DND-41 (cell line): Measurements from ENCODE around the gene CPSF4.
"Not testable (repeated sequence)": the region's sequence is repeated elsewhere in the genome, so short reads cannot be mapped to it uniquely, and the experiment has no call there.

Experiments used
- ATAC-seq: fragments of 200-7000 bp; cut with Tn5 transposase; 3 replicates; pipeline ENCODE4 v1.9.1; 2021; ENCODE audit warnings: low read depth; ENCODE audit not compliant: insufficient read depth
- DNase-seq: peaks from one replicate; pipeline ENCODE4 v3.0.0-alpha.2; 2020
- H2AFZ ChIP-seq: 2 replicates; pipeline ENCODE4 v1.6.0; 2012; ENCODE audit warnings: low read depth, low read length
- H3K27ac ChIP-seq: 2 replicates; pipeline ENCODE4 v1.5.1; 2012; ENCODE audit warnings: low read length, inconsistent platforms
- H3K27me3 ChIP-seq: fragments of 200-600 bp; sonication (generic); 2 replicates; pipeline ENCODE4 v1.6.0; 2012; ENCODE audit warnings: low read length, mild to moderate bottlenecking, inconsistent platforms; ENCODE audit not compliant: insufficient read depth, poor library complexity
- H3K36me3 ChIP-seq: 2 replicates; pipeline ENCODE4 v1.5.1; 2012; ENCODE audit warnings: low read length, inconsistent platforms; ENCODE audit not compliant: insufficient read depth
- H3K4me1 ChIP-seq: 2 replicates; pipeline ENCODE4 v1.5.1; 2012; ENCODE audit warnings: mild to moderate bottlenecking, low read length; ENCODE audit not compliant: insufficient read depth
- H3K4me2 ChIP-seq: 2 replicates; pipeline ENCODE4 v1.6.0; 2012; ENCODE audit warnings: mild to moderate bottlenecking, moderate library complexity, low read length, inconsistent platforms; ENCODE audit not compliant: insufficient read depth
- H3K4me3 ChIP-seq, 2 experiments: fragments of 200-600 bp in 1 of 2; shearing (Covaris generic) in 1 of 2; 2 replicates each; pipeline ENCODE4 v1.5.1; 2012 to 2016; ENCODE audit warnings: inconsistent platforms in 2 of 2, low read length in 2 of 2, mild to moderate bottlenecking in 2 of 2, low read depth in 1 of 2, moderate library complexity in 1 of 2
- H3K79me2 ChIP-seq: 2 replicates; pipeline ENCODE4 v1.6.0; 2012; ENCODE audit warnings: low read length, inconsistent platforms; ENCODE audit not compliant: insufficient read depth
- H3K9ac ChIP-seq: 2 replicates; pipeline ENCODE4 v1.6.0; 2012; ENCODE audit warnings: low read depth, mild to moderate bottlenecking, inconsistent platforms, low read length, moderate library complexity
- H3K9me3 ChIP-seq: 2 replicates; pipeline ENCODE4 v1.5.1; 2012; ENCODE audit warnings: low read length, moderate library complexity, mild to moderate bottlenecking, inconsistent platforms; ENCODE audit not compliant: insufficient read depth, severe bottlenecking
- H4K20me1 ChIP-seq: 2 replicates; pipeline ENCODE4 v1.6.0; 2012; ENCODE audit warnings: low read length; ENCODE audit not compliant: insufficient read depth
- EZH2 ChIP-seq: IDR thresholded peaks from 3 replicates; pipeline ENCODE4 v1.6.1; 2012; ENCODE audit warnings: borderline replicate concordance, low read depth, mild to moderate bottlenecking, moderate library complexity, low read length, inconsistent platforms; ENCODE audit not compliant: severe bottlenecking
- TF ChIP-seq, protein P1 (sequence below): IDR thresholded peaks from 2 replicates; pipeline ENCODE4 v1.5.1; 2012; ENCODE audit warnings: borderline replicate concordance, low read length, moderate library complexity, mild to moderate bottlenecking; ENCODE audit not compliant: poor library complexity, severe bottlenecking; ENCODE audit errors: extremely low read depth

CPSF4 gene

DNA sequence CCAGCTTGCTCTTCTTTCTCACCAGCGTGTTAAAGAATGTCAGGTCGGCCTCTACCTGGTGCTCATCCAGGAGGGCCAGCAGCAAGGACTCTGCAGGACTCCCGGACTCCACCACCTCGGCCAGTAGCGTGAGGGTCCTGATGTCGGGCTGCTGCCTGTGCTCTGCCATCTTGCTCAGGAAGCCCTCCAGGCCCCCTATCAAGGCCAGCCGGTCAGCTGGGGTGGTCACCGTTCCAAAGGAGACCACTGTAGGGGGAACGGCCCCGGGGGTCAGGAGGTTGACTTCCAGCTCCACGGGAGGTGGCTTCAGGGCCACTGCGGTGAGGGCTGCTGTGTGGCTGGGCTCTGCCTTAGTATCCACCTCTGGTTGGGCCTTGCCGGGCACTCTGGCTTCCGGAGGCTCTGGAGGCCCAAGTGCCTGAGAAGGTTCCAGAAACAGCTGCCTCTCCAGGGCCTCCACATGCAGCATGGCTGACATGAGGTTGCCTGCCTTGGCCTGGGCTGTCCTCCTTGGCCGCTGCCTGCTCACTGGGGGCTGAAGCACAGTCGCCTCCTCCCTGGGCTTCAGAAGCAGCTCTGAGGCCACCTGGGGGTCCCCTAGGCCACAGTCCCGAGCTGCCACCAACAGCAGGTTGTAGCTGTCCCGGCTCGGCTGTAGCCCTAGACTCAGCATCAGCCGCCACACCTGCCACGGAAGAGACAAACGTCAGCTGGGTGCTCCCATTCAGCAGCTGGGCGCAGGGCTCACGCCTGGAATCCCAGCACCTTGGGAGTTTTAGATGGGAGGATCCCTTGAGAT, 13.6 kb upstream of the CPSF4 start:
- H3K36me3 ChIP-seq, result peaks cover 69% of the 10 kb centered on the region
- no peaks in the 10 kb centered on the region for H3K4me1 ChIP-seq
- no peak for DNase-seq
- H2AFZ ChIP-seq, result no peak overlapping the region
- H3K4me2 ChIP-seq, result no peak overlapping the region
- no peak overlapping the region for H3K9ac ChIP-seq
- H3K4me3 ChIP-seq, result no peak overlapping the region
- H3K79me2 ChIP-seq, result no peaks in the 10 kb centered on the region
- no peak for ATAC-seq
- H3K9me3 ChIP-seq, result no peaks in the 10 kb centered on the region
- TF ChIP-seq, protein P1, sequence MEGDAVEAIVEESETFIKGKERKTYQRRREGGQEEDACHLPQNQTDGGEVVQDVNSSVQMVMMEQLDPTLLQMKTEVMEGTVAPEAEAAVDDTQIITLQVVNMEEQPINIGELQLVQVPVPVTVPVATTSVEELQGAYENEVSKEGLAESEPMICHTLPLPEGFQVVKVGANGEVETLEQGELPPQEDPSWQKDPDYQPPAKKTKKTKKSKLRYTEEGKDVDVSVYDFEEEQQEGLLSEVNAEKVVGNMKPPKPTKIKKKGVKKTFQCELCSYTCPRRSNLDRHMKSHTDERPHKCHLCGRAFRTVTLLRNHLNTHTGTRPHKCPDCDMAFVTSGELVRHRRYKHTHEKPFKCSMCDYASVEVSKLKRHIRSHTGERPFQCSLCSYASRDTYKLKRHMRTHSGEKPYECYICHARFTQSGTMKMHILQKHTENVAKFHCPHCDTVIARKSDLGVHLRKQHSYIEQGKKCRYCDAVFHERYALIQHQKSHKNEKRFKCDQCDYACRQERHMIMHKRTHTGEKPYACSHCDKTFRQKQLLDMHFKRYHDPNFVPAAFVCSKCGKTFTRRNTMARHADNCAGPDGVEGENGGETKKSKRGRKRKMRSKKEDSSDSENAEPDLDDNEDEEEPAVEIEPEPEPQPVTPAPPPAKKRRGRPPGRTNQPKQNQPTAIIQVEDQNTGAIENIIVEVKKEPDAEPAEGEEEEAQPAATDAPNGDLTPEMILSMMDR, result no peak
- TF ChIP-seq EZH2, result no peak
- H3K27ac ChIP-seq, result no peak overlapping the region; the same call in 1 of the 2 replicates
- H3K27me3 ChIP-seq, result no peaks in the 10 kb centered on the region
- H4K20me1 ChIP-seq, result peaks cover 3% of the 10 kb centered on the region; the same call in 1 of the 2 replicates

DNA sequence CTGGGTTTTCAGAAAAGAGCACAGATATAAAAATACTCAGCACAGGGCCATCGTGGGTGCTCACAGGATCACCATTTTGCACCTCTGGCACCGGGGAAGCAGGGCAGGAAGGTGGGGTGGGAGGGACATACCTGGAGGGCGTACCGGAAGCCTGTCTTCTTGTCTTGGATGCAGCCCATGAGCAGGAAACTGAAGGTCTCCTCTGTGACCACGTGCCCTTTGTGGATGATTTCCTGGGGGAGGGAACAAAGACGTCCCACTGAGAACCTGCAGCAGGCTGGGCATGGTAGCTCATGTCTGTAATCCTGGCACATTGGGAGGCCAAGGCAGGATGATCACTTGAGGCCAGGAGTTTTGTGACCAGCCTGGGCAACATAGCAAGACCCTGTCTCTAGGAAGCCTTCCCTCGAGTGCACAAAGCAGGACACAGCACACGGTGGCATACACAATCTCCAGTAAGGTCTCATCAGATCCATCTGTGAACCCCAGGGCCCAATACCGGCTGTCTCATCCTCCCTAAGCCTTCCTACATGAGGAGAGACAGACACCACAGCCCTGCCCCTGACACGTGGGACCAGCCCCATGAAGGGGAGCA, 9.7 kb upstream of the CPSF4 start:
- H3K9ac ChIP-seq, result no peak overlapping the region
- H3K4me3 ChIP-seq, result no peak overlapping the region
- H3K79me2 ChIP-seq, result no peaks in the 10 kb centered on the region
- H3K27me3 ChIP-seq, result no peaks in the 10 kb centered on the region
- H2AFZ ChIP-seq, result no peak overlapping the region
- peaks cover 65% of the 10 kb centered on the region for H3K36me3 ChIP-seq
- no peaks in the 10 kb centered on the region for H3K9me3 ChIP-seq
- no peaks in the 10 kb centered on the region for H3K4me1 ChIP-seq
- H3K4me2 ChIP-seq, result no peak overlapping the region
- DNase-seq (no peak), ATAC-seq (no peak)
- H4K20me1 ChIP-seq, result peaks cover 11% of the 10 kb centered on the region
- no peak overlapping the region for H3K27ac ChIP-seq
- no peak for TF ChIP-seq EZH2
- TF ChIP-seq, protein P1, result no peak

DNA sequence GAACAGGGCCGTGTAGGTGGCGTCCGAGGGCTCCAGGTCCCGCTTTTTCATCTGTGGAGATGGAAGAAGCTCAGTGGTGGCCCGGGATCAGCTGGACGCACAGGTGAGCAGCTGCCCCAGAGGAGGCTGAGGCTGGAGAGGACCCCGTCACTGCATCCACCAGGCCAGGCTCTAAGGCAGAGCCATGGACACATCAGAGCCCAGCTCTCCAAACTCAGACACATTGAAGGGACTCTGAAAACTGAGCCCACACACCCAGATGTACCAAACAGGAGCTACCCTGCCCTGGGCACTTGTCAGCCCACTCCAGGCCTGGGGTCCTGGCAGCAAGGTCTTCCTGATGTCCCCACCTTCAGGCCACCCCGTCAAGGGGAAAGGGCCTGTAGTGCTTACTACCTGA, 9.0 kb upstream of the CPSF4 start:
- Histone ChIP-seq H3K79me2 (no peaks in the 10 kb centered on the region), H3K4me2 (no peak overlapping the region), H3K9ac (no peak overlapping the region), H3K9me3 (no peaks in the 10 kb centered on the region), H2AFZ (no peak overlapping the region), H4K20me1 (peaks cover 11% of the 10 kb centered on the region), H3K4me1 (no peaks in the 10 kb centered on the region), H3K27ac (no peak overlapping the region), H3K27me3 (no peaks in the 10 kb centered on the region), H3K36me3 (peaks cover 64% of the 10 kb centered on the region), H3K4me3 (no peak overlapping the region)
- TF ChIP-seq, protein P1, result no peak
- DNase-seq, result no peak
- no peak for ATAC-seq

DNA sequence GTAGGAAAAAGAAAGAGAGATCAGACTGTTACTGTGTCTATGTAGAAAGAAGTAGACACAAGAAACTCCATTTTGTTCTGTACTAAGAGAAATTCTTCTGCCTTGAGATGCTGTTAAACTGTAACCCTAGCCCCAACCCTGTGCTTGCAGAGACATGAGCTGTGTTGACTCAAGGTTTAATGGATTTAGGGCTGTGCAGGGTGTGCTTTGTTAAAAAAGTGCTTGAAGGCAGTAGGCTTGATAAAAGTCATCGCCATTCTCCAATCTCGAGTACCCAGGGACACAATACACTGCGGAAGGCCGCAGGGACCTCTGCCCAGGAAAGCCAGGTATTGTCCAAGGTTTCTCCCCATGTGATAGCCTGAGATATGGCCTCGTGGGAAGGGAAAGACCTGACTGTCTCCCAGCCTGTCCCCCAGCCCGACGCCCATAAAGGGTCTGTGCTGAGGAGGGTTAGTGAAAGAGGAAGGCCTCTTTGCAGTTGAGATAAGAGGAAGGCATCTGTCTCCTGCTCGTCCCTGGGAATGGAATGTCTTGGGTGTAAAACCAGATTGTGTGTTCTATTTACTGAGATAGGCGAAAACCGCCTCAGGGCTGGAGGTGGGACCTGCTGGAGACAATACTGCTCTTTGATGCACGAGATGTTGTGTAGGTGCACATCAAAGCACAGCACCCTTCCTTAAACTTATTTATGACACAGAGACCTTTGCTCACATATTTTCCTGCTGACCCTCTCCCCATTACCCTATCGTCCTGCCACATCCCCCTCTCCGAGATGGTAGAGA, 6.8 kb upstream of the CPSF4 start:
- H3K4me2 ChIP-seq, H4K20me1 ChIP-seq, H3K27me3 ChIP-seq, H3K4me1 ChIP-seq, H2AFZ ChIP-seq, DNase-seq, H3K4me3 ChIP-seq, H3K9ac ChIP-seq, ATAC-seq, H3K27ac ChIP-seq, H3K9me3 ChIP-seq: not testable (repeated sequence)
- Histone ChIP-seq H3K36me3 (peaks cover 66% of the 10 kb centered on the region), H3K79me2 (peaks cover 11% of the 10 kb centered on the region)
